ENCODE results near the gene HS2ST1. TPM values are rescaled to one million over a fixed set of nuclear protein-coding genes. Genes with fewer than 3 reads are reported as not detected.

The HS2ST1 gene
- total RNA-seq, 1 donor from 2014 or later: 14.8 TPM

DNA sequence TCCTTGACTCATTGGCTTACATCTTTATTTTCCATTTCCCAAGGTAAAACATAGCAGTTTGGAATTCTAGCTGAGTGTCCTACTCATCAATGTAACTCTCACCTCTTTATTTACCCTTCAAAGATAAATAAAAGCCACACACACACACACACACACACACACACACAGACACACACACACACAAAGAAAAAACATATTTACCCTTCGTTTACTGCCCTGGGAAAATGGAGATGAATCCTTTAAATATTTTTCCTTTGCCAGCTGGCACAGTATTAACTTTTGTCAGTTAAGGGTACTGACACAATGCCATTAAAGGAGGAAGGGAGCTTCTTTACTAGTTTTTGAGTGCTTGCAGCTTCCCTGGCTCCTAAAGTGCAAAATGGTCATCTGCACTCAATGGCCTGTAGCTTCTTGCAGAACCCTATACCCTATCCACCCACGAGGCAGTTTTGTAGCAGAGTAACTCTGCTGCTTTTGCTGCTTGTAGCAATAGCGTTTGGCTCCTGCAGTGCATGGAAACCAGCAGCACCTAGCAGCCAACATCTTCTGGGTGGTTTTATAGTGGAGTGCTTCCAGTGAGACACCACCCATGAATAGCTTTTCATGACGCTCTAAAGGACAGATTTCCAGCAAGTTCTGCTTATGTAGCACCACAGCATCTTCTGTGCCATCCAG, 103.7 kb downstream of the HS2ST1 start:
- no peak for DNase-seq (ENCODE audit: low read depth in 2 of 2)

GRCh38 chr1:87023326-87023725, 108.9 kb downstream of the HS2ST1 start:
- no peak for DNase-seq (ENCODE audit: low read depth in 2 of 2)

DNA sequence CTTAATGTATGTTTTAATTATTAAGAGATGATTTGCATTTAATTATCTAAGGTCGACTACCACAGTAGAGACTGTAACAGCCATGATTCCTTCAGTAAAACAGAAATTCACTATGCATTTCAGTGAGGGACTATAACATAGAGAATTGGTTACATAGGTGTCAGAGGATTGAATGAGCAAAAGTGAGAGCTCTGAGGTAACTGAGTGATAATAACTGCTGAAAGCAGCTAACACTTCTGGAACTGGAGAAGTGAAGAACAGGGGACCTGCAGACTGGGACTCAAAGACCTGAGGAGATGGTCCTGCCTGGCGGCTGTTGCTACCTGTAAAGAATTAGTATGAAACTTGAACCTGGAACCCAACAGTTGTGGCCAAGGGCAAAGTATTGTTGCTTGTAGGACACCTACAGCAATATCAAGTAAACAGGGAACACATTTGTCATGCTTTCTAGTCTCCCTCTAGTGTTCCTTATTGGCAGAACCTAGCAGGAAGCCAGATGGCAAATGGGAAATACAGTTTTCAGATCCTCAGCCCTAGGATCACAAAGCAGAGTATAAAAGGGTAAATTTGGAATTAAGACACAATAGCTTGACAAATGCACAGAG, 110.6 kb downstream of the HS2ST1 start:
- DNase-seq (ENCODE audit: low read depth in 2 of 2): peak in 1 of 2 donors; percentile 51

GRCh38 chr1:87027561-87027960, 113.1 kb downstream of the HS2ST1 start:
- peak in 1 of 2 donors; percentile 30 for DNase-seq (ENCODE audit: low read depth in 2 of 2)

DNA sequence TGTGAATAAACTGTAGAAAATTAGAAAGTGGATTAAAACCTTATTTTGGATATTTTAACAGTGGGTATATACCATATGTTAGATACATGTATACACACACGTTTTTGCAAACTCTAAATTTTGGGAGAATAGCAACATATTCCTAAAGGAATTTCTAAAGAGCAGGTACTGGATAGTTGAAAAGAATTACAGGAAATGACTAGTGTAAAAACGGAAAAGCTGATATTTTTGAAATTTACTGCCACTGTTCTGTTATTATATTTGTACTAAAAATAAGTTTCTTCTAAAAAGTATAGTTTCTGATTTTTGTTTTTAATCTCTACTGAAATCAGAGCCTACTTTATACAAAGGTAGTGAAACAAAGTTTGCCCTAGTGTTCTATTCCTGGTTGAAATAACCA, 114.1 kb downstream of the HS2ST1 start:
- DNase-seq (ENCODE audit: low read depth in 2 of 2): peak; percentile 47 to 51

DNA sequence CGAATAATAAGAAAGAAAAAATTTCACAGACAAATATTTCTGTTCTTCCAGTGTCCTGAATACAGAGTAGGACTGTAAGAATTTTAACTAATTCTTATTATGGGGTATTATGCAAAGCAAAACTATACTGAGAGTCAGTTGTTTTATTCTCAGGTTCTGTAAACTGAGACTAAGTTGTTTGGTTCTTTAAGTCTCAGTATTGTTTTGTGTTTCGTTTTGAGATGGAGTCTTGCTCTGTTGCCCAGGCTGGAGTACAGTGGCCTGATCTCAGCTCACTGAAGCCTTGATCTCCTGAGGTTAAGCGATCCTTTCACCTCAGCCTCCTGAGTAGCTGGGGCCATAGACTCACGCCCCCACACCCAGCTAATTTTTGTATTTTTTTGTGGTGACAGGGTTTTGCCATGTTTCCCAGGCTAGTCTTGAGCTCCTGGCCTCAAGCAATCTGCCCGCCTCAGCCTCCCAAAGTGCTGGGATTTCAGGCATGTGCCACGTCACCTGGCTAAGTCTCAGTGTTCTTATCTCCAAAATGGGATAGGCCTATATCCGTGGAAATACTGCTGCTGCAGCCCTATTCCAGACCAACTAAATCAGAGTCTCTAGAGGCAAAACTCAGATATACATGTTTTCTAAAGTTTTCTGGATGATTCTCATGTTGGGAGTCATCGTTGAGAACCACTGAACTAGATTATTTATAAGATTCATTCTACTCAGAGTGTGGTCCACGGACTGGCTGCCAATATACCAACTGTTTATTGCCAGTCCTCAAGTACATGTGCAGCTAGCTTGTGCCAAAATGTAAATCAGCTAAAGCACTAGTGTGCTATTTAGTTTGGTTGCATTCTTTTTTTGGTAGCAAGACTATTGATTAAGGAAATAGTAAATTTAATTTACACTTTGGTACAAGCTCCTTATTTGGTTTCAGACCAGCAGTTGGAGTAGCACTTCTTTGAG, 116.6 kb downstream of the HS2ST1 start:
- DNase-seq (ENCODE audit: low read depth in 2 of 2): no peak

- no peak for DNase-seq (ENCODE audit: low read depth in 2 of 2)
Measured at GRCh38 chr1:87034351-87034750, 119.9 kb downstream of the HS2ST1 start.

- no peak for DNase-seq (ENCODE audit: low read depth in 2 of 2)
Measured at GRCh38 chr1:87039096-87039495, 124.7 kb downstream of the HS2ST1 start.

DNA sequence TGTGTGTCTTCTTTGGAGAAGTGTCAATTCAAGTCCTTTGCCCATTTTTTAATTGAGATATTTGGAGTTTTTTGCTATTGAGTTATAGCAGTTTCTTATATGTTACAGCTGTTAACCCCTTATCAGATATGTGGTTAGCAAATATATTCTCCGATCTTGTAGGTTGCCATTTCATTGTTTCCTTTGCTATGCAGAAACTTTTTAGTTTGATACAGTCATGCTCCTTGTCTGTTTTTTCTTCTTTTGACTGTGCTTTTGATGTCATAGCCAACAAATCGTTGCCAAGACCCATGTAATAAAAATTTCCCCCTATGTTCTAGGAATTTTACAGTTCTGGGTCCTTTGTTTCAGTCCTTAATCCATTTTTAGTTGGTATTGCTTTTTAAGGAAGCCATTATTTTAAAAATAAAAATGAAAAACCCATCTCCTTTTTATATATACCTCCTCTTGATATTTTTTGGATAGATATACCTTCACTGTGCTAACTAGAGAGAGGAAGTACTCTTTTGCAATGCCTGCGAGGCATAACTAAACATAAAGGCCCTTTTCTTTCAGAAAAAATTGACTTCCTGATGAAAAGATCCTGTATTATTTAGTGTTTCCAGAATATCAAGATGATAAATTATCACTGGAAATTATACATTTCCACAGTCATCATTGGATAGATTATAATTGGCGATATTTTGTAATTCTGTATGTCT, 127.8 kb downstream of the HS2ST1 start:
- no peak for DNase-seq (ENCODE audit: low read depth in 2 of 2)

GRCh38 chr1:87044424-87044823, 130.0 kb downstream of the HS2ST1 start:
- no peak for DNase-seq (ENCODE audit: low read depth in 2 of 2)

GRCh38 chr1:87044840-87045239, 130.4 kb downstream of the HS2ST1 start:
- no peak for DNase-seq (ENCODE audit: low read depth in 2 of 2)

DNA sequence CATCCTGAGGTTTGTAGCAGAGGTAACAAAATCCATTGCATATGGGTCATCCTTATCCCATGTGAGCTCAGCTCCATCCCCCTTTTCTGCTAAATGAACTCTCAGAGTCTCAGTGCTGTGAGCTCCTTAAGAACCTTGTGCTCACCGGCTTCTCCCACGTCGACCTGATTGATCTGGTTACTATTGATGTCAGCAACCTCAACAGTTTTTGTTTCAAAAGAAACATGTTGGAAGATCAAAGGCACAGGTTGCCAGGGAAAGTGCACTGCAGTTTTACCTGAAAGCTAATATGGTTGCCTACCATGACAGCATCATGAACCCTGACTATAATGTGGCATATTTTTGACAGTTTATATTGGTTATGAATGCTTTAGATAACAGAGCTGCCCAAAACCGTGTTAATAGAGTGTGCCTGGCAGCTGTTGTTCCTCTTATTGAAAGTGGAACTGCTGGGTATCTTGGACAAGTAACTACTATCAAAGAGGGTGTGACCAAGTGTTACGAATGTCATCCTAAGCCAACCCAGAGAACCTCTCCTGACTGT, 131.4 kb downstream of the HS2ST1 start:
- DNase-seq (ENCODE audit: low read depth in 2 of 2): no peak

- no peak for DNase-seq (ENCODE audit: low read depth in 2 of 2)
Measured at GRCh38 chr1:87046951-87047350, 132.5 kb downstream of the HS2ST1 start.

GRCh38 chr1:87048237-87048636, 133.8 kb downstream of the HS2ST1 start:
- DNase-seq (ENCODE audit: low read depth in 2 of 2): no peak

DNA sequence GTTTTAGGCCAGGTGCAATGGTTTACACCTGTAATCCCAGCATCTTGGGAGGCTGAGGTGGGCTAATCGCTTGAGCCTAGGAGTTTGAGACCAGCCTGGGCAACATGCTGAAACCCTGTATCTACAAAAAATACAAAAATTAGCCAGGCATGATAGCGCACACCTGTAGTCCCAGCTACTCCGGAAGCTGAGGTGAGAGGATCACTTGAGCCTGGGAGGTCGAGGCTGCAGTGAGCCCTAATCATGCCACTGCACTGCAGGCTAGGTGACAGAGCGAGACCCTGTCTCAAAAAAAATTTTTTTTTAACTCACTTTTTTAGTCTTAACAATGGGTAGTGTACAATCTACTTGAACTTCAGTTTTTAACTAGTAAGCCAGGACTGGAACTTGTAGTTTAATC, 137.5 kb downstream of the HS2ST1 start:
- DNase-seq (ENCODE audit: low read depth in 2 of 2): no peak

- no peak for DNase-seq (ENCODE audit: low read depth in 2 of 2)
Measured at GRCh38 chr1:87052400-87052799, 138.0 kb downstream of the HS2ST1 start.

DNA sequence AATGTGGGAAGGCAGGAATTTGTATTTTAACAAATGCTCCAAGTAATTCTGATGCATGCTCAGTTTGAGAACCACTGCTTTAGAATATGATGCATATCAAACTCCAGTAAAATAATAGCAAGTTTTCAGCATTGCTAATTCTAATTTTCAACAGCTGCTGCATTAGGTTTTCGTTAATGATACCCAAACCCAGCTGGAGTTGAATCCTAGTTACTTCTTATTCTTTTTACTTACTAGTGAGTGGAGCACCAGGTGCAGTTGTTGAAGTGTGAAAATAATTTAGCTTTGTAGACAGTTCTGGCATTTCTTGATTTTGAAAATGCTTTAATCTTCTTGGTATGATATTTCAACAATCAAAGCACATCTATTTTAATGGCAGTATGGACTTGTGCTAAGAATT, 138.5 kb downstream of the HS2ST1 start:
- no peak for DNase-seq (ENCODE audit: low read depth in 2 of 2)

DNA sequence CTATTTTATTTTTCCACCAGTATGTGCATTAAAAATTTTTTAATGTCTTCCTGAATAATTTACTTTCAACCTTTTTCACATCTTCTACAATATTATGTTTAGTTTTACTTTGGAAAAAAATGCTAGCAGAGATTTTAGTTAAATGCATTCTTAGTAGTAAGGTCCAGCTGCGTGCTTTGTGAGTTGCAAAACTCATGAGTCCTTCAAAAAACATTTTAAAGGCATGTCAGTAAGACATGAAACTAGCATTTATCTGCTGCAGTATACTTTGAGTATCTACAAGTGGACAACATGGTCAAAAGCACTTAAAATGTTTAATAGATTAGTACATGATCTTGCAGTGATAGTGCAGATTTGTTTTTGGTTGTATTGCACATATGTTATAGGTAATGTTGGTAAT, 139.0 kb downstream of the HS2ST1 start:
- DNase-seq (ENCODE audit: low read depth in 2 of 2): no peak

GRCh38 chr1:87056974-87057373, 142.5 kb downstream of the HS2ST1 start:
- DNase-seq (ENCODE audit: low read depth in 2 of 2): no peak

GRCh38 chr1:87058343-87058649, 143.9 kb downstream of the HS2ST1 start:
- no peak for DNase-seq (ENCODE audit: low read depth in 2 of 2)

DNA sequence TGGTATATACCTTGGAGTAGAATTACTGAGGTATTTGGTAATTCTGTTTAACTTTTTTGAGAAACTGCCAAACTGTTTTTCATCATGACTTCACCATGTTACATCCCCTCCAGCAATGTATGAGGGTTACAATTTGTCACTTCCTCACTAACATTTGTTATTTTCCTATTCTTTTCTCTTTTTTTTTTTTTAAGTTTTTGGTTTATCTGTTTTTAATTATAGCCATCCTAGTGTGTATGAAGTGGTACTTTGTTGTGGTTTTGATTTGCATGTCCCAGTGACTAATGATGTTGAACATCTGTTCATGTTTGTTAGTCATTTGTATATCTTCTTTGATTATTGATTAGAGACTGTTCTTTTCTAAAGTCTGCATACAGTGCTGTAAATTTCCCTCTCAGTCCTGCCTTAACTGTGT, 147.3 kb downstream of the HS2ST1 start:
- peak; percentile 4 to 16 for DNase-seq (ENCODE audit: low read depth in 2 of 2)

DNA sequence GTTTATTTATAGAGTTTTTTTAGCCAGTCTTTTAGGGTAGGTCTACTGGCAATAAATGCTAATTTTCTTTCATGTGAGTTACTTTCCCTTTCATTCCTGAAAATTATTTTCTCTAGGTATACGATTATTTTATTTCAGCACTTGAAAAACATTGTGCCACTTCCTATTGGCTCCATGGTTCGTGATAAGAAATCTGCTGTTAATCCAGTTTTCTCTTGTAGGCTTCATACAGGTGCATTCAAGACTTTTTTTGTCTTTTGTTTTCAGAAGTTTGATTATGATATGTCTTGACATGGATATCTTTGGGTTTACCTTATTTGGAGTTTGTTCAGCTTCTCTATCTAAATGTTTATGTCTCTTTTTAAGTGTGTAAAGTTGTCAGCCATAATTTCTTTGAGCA, 148.3 kb downstream of the HS2ST1 start:
- DNase-seq (ENCODE audit: low read depth in 2 of 2): no peak

Data from dermis microvascular lymphatic vessel endothelial cell (primary cell).